Measurements from ENCODE around the gene C2orf66.

DNA sequence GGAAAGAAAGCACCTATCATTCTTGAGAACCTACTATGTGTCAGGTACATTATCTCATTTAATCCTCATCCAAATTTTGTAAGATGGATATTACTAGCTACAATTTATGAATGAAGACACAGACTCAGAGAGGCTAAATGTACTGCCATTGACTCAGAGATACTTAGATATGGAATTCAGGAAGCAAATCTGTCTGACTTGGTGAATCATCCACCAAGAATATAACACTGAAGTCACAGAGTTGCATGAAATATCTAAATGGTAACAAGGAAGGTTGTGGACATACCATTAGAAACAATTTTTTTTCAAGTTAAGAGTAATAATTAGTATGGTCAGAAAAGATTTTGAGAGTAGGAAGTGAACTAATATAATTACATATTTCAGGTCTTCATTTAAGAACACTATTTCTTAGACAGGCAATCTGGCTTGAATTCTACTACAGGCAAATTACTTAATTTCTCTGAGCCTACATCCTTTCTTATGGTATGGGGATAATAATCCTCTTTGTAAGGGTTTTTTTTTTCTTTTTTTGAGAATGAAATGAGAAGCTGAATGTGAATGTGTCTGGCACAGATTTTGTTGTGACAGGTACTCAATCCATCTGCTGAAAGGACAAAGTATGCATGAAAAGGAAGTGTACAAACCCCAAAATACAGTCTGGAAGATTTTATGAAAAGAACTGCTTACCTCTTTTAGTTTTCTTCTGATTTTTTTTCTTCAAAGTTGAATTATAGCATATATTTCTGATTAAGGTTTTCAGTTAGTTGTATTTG, 14.8 kb upstream of the C2orf66 start:
- TF ChIP-seq, protein P1, sequence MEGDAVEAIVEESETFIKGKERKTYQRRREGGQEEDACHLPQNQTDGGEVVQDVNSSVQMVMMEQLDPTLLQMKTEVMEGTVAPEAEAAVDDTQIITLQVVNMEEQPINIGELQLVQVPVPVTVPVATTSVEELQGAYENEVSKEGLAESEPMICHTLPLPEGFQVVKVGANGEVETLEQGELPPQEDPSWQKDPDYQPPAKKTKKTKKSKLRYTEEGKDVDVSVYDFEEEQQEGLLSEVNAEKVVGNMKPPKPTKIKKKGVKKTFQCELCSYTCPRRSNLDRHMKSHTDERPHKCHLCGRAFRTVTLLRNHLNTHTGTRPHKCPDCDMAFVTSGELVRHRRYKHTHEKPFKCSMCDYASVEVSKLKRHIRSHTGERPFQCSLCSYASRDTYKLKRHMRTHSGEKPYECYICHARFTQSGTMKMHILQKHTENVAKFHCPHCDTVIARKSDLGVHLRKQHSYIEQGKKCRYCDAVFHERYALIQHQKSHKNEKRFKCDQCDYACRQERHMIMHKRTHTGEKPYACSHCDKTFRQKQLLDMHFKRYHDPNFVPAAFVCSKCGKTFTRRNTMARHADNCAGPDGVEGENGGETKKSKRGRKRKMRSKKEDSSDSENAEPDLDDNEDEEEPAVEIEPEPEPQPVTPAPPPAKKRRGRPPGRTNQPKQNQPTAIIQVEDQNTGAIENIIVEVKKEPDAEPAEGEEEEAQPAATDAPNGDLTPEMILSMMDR (IDR thresholded peaks at IDR 0.05): no peak
- no peak for TF ChIP-seq ZFX (IDR thresholded peaks at IDR 0.05; ENCODE audit: borderline replicate concordance)
